ENCODE data around the gene DSP.

DSP gene

DNA sequence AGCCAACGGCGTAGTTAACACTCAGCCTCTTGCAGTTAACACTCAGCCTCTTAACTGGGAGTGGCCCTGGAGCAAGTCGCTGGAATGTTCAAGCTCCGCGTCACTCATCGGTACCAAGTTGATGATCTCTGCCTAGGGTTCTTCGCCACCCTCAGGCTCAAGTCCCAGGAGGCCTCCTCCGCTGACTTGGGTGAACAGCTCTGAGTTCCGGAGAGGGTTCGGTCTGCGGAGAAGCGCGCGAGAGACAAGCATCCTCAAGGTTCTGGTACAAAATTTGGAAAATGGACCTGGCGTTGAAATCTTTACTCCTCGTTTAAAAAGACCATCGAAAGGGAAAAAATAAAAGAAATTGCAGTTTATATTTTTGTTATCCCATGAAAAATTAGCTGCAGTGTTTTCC, 876 bp upstream of the DSP start:
- peak; percentile 58 for DNase-seq

DNA sequence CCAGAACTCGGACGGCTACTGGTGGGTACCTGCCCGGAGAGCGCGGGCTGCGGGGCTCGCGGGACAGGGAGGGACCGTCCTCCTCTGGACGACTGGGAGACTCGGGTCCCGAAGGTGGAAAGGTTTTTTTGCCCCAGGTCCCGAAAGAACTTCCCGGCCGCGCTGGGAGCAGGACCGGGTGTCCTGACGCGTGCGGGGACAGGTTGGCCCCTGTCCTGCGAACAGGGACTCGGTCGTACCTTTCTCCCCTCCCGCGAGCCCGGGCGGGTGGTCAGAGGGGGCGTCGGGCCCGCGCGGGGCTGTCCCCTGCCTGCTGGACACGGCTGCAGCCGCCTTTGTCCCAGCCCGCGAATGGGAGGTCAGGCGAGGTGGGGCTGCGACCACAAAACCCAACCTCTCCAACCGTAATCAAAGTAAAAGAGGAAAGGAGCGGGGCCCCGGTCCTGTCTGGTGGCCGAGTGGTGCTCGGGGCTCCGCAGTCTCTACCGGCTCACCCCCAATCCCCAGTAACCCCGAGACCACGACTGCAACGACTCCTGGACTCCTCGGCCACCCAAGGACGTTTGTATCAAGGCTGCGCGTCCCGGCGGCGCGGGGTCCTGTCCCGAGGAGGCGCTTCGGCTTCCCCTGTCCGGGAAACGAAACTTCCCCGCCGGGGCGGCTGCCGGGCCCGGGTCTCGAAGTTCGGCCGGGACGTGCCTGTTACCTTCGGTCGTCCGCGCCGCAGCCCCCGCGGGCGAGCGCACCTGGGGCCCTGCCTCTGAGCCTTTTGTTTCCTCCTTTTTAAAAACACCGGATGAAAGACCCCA, 798 bp downstream of the DSP start:
- DNase-seq, result peak; percentile 80

DNA sequence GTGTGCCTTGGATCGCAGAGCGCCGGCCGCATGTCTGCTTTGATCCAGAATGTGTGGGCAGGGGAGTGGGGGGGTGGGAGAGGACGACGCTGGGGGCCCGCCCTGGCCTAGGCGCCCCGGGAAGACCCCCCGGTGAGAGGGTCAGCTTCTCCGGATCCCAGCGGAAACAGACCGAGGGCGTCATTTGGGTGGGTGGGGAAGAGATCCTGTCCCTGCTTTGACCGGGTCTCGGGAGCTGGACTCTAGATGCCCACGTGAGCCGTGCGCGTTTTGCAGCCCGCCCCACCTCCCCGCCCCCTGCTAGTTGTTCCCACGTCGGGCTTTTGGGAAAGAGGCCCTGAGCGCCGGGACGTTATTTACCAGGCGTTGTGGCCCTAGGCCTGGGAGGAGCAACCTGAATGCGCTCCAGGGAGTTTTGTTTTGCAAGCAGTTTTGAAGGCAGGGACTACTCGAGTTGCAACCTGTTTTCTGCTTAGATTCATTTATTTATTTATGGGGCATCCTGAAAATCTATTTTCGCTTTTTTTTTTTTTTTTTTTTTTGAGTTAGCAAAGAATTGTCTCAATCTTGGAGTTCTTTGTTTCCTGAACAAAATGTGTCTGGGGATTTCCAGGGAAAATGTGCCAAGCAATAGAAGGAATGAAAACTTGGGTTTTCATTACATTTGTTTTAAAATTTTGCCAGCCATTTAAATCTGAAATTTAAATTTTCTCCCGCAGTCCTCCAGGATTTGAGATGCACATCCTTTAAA, 1.6 kb downstream of the DSP start:
- peak; percentile 74 for DNase-seq

DNA sequence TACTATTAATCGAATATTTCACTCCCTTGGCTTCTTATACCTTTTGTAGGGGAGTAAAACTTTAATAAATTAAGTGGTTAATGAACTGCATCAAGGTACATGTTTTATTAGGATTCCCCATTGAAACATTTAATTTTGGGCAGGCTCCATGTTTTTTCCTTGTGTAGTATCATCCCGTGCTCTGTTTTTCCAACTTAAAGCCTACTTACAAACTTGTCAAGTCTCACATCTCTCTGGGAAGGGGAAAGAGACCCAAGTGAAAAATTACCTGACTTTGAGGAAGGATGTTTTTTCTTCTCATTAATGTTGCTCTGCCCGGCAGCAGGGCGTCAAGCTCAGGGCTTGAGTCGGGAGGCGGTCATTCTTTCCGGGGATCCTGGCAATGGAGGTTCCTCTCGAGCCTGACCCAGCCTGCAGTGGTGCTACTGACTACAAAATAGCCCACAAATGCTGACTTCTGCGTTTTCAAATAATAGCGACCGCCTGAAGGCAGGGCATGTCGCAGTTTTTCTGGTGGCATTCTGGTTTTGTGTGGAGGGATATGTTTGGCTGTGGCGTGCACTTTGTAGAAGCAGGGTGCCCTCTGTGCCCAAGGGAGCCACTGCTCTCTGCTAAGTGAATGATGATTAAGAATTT, 2.4 kb downstream of the DSP start:
- peak; percentile 55 for DNase-seq

DNA sequence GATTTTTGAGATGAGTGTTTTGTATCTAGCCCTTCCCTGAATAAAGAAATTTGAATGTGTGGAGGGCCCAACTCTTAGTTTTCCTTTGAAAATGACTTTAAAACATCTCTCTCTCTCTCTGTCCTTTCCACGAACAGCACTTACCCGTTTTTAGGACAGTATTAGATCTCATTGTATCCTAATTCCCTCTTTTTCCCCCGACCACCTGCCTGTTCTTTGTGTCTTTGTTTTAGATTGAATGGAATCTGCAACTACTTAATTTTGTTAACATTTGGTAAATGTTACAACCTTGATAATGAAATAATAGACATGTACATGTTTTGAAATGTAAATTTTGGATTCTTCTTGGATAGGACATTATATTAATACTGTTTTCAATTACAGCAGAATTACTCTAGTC, 3.1 kb downstream of the DSP start:
- no peak for DNase-seq

DNA sequence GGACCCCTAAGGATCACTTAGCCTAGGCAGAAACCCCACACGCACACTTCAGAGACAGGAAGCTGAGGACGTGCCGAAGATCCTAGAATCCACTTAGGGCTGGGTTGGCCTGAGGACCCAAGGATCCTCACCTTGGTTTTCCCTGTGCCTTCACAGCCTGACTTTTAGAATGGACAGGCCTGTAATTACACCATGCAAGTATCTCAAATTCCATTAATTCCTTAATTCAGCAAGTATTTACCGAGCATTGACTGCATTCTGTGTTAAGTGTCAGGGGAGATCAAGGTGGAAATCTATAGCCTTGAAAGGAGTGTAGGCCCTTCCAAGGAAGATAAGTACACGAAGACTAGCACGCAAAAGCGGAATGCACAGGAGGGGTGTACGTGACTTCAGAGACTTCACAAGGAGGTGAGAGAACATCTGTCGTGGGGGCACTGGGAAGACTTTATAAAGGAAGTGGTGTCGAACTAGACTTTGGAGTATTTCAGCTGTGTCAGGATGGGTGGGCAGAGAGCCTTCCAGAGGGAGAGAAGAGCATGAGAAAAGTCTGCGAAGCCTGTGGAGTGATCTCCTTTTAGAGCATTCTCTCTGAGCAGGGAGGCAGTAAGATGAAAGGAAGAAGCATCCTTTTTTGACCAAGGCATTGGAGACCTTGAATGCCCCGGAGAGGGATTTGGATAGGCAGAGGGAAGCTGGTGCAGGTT, 4.0 kb downstream of the DSP start:
- DNase-seq, result no peak

DNA sequence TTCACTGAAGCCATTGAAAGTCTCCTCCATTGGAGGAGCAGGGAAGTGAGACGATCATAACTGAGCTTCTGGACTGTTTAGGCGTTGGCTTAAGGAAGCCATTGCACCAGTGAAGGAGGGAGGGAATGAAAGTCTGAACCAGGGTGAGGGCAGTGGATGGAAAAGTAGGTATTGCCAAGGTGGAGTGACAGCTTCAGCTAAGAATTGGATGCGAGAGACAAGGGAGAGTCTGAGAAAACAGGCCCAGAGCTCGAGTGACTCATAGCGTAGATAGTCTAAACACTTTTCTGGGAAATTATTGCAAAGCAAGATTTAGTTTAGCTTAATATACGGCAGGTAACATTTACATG, 4.5 kb downstream of the DSP start:
- no peak for DNase-seq

DNA sequence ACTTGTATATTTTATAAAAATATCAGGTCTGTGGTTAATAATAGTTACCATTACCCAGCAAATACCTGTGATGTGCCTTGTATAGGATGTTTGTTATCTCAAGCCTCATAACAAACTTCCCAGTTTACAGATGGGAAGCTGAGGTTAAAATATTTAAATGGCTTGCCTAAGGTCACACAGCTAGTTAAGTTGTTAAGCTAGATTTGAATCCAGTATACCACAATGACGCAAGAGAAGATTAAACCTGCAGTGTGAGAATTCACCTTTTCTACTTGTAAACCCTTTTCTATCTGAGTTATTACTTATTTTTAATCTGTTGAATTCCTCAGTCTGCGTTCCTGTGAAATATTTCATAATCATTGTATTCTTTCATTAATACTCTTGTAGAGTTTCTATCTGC, 4.9 kb downstream of the DSP start:
- DNase-seq, result no peak

DNA sequence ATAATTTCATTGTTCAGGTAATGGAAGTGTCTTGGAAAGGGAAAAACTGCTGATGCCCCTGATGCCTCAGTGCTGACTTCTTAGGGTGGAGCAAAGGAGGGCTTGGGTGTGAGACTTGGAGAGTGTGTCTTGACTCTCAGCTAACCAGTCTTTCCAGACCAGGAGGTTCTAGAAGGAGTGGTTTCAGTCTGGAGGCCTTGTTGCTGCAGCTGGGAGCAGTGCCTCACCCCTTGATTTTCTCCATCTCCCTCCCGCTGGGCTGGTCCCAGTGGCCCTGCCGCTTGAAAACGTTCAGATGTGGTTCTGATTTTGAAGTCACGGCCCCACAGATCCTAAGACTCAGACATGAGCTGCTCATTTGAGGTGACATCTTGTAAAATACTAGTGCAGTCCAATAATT, 5.4 kb downstream of the DSP start:
- no peak for DNase-seq

DNA sequence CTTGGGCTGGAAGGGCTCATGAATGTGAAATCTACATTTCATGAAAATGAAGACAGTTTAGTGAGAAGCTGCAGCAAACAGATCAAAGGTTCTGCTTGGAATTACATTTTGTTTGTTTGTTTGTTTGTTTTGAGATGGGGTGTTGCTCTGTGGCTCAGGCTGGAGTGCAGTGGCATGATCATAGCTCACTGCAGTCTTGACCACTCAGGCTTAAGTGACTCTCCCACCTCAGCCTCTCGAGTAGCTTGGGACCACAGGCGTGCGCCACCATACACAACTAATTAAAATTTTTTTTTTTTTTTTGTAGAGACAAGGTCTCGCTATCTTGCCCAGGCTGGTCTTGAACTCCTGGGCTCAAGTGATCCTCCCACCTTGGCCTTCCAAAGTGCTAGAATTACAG, 5.8 kb downstream of the DSP start:
- DNase-seq, result no peak

DNA sequence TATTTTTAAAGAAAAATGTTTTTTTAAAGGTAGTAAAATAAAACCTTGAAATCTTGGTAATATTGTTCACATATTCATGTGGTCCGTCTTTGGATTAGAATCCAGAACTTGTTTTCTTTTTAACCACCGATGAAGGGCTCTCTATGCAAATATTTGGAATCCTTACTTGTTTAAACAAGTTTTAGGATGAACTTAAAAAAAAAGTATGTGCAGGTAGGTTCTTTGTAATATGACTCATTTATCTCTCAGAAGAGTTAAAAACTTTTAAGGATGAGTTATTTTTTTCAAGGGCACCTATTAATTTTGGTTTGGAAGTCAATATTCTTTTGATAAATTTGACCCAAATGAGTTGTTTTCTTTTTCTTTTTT, 8.9 kb downstream of the DSP start:
- DNase-seq, result no peak

DNA sequence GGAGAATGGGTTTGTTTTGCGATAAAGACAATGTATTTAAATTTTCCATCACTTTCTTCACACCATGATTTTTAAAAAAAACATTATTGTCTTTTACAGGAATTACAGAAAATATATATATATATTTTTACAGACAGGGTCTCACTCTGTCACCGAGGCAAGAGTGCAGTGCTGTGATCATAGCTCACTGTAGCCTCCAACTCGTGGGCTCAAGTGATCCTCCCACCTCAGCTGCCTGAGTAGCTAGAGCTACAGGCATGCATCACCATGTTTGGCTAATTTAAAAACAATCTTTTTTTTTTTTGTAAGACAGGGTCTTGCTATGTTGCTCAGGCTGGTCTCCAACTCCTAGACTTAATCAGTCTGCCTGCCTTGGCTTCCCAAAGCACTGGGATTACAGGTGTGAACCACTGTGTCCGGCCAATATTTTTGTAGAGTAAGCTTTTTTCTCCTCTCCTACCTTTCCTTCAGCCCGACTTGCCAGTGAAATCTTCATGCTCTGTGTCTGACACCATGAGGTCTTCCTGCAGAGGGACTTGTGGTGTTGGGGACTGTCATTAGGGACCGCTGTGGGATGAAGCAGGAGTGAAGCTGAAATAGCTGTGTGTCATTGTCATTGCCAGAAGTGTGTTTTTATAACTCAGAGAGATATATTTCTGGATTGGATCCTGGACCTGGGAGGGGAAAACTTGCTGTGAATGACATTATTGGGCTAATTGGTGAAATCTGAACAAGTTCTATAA, 13.2 kb downstream of the DSP start:
- no peak for DNase-seq

DNA sequence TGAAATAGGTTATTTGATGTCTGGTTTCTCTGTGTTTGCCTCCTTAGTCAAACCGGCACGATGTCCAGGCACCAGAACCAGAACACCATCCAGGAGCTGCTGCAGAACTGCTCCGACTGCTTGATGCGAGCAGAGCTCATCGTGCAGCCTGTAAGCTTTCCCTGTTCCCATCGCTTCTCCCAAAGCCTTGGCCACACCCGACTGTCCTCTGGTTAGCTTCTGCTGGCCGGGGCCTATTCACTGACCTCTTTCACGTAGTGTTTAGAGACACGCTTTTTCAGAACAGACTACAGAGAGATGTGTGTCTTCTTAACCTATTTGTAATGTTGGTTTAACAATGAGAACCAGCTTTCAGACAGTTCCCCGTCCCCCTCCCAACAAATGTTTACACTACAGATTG, 14.2 kb downstream of the DSP start:
- DNase-seq, result no peak

DNA sequence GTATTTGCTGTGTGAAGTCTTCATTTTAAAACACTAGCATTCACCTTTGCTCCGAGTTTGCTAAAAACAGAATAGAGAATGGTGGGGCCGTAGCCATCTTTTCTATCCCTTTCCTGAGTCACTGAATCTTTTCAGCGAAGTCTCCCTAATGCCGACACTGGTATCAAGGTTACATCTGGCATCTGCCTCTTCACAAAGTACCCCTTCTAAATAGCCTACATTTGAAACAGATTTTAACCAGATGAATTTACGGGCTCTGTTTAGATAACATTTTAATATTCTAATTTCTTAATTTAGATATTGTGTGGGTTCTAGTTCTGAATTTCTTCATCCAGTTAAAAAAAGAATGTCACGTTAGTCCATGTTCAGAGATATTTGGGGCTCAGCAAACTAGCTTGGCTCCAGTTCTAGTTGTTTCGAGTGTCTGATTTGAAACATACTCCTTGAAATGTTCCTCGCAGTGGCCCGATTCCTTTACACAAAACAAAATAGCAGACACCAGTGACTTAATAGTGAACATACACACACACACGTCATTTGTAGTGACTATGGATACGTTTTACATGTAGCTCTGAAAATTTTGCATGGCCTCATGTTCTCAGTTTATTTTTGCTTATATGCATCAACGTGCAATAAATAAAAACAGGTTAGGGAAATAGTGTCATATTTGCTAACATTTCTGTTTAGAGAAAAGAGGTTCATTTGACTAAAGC, 15.1 kb downstream of the DSP start:
- DNase-seq, result no peak

DNA sequence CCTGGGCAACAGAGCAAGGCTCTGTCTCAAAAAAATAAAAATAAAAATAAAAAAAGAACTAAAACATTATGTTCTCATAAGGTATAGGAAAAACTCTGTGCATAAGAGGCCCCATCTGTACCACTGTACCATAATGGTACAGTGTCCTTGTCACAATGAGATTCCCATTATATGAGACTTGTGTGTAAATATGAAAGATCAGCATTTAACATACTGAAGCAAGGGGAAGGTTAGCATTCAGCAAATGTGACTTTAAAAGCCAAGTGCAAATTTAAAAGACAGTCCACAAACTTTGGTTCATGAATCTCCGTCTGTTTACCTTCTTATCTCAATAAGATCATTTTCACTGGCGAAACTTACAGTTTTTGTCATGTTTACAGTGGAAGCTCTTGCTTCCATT, 16.2 kb downstream of the DSP start:
- no peak for DNase-seq

DNA sequence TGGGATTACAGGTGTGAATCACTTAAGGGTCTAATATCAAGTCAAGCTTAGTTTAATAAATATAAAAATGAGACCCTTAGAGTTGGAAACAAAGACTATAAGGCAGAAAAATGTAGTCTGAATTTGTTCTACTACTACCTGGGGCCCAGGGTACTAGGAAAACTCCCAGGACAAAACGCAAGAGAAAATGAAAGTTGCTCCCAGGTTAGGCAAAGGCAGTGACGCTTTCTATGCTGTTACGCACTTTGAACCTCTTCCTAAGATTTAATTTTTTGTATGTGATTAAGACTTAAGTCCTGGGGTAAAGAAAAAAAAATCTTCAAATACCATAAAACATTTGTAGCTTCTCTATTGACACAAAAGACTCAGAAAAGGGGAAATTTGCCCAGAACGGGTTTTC, 17.3 kb downstream of the DSP start:
- no peak for DNase-seq

DNA sequence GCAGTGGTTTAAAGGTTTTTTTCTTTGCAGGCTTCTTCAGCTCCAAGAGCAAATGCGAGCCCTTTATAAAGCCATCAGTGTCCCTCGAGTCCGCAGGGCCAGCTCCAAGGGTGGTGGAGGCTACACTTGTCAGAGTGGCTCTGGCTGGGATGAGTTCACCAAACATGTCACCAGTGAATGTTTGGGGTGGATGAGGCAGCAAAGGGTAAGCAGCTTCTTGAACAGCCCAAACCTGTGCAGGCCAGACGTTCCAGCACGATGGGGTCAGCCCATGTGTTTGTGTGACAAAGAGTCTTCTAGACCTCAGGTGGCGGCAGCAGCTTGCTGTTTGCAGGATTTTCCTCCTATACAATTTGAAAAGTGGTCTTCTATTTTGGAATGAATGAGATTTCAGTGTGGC, 17.7 kb downstream of the DSP start:
- no peak for DNase-seq

DNA sequence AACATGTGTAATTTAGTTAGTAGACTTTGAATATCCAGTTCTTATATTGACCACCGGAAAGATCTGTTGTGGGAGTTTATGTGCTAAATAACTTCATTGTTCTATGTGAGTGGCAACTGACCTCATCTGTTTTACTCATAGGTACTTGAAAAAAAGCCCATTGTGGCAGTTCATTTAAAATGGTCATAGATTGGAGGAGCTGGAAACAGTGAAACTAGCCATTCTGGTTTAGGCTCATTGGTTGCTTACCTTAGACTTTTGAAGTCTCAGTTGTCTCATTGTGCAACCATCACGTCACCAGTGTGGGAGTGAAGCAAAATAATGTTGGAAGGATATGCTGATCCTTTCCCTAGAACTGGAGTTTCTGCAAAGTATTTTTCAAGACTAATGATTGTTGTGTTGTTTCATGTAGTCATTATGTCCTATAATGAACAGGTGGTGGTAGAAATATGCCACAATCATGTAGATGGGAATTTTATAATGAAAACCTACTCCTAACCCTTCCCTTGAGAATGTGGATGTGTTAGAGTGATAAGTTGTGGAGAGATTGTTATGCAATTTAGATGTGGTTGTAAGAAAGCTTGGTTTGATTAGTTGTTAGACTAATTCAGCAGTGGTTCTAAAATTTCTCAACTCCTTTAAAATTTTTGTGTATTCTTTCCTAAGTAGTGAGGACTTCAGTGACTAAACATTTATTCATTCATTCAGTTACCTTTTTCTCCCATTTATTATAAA, 18.3 kb downstream of the DSP start:
- DNase-seq, result no peak

DNA sequence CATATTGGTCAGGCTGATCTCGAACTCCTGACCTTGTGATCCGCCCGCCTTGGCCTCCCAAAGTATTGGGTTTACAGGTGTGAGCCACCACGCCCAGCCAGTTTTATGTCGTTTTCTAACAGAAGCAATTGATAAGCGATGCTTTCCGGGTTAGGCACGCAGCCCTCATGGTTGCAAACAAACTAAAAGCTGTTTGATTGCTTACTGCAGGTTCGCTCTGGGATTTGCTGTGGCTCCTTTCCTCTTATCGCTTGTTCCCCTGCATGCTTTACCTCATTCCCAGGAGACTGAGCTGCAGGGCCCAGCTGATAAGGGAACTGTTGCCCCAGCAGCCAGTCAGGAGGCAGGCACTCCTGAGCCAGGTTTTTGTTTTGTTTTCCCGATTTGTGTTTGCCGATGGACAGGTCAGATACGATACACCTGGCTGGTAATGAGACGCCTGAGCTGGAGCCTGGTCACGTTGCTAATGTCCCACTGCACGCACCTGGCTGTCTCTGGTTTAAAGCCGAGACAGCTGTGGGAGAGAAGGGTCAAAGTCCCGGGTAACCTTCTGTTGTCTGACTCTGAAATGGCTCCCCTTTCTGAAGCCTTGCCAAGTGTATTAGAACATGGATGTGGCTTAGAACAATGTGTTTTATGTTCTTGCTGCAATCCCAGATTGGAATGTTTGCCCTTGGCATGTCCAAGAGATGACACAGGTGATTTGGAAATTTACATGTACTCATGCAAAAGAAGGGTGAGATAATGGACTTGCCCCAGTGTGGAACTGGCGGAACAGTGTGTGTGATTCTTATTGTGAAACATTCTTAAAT, 19.9 kb downstream of the DSP start:
- no peak for DNase-seq

DNA sequence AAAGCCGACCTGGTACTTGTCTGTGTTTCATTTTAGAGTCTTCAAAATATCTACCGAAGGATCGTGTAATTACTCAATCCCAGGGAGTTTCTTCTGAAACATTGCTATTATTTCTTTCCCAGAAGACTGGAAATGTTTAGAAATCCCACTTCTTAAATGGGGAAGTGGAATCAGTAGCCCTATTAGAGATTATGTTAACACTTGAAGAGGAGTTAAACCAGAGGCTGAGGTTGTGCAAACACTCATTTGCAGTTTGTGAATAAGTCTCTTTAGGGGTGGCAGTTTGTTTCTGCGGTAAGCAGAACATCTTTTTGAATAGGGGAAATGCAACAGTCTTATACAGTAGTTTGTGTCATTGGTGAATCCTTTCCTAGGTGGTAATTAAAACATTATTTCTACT, 21.3 kb downstream of the DSP start:
- no peak for DNase-seq

DNA sequence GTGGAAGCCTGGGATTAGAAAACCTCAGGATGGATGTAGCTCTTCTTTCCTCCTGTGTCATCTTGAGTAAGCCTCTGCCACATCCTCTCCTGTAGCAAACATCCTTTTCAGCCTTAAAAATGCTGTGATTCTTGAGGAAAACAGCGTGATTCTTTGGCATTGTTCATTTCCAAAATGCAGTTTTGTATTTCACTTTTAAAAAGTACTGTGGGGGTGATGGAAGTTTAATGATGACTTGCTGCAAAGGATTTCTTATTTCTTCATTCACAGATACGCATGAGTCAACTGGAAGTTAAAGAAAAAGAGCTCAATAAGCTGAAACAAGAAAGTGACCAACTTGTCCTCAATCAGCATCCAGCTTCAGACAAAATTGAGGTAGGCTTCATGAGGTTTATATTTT, 24.6 kb downstream of the DSP start:
- no peak for DNase-seq

All from eye (tissue), 1 donor.